Measurements from ENCODE around the gene HCRTR1. TPM values are rescaled to one million over a fixed set of nuclear protein-coding genes. Genes with fewer than 3 reads are reported as not detected.

Gene HCRTR1
- total RNA-seq, 1 experiment from 2014 or later: not detected

- no peak for DNase-seq (ENCODE audit: low read depth)
Observed at GRCh38 chr1:31648641-31649357, 31.3 kb downstream of the HCRTR1 start.

GRCh38 chr1:31650161-31651088 lies 32.9 kb downstream of the HCRTR1 start:
- DNase-seq (ENCODE audit: low read depth): no peak

- no peak for DNase-seq (ENCODE audit: low read depth)
Observed at GRCh38 chr1:31651089-31651420, 33.6 kb downstream of the HCRTR1 start.

GRCh38 chr1:31651766-31652165 lies 34.3 kb downstream of the HCRTR1 start:
- DNase-seq (ENCODE audit: low read depth): no peak

GRCh38 chr1:31652891-31653499 lies 35.5 kb downstream of the HCRTR1 start:
- DNase-seq (ENCODE audit: low read depth): no peak

- DNase-seq (ENCODE audit: low read depth): no peak
Observed at GRCh38 chr1:31653717-31654473, 36.4 kb downstream of the HCRTR1 start.

GRCh38 chr1:31654474-31654776 lies 36.9 kb downstream of the HCRTR1 start:
- no peak for DNase-seq (ENCODE audit: low read depth)

GRCh38 chr1:31655104-31655503 lies 37.6 kb downstream of the HCRTR1 start:
- DNase-seq (ENCODE audit: low read depth): no peak

- no peak for DNase-seq (ENCODE audit: low read depth)
Observed at GRCh38 chr1:31655756-31656155, 38.3 kb downstream of the HCRTR1 start.

- no peak for DNase-seq (ENCODE audit: low read depth)
Observed at GRCh38 chr1:31657020-31657804, 39.7 kb downstream of the HCRTR1 start.

GRCh38 chr1:31657972-31658510 lies 40.6 kb downstream of the HCRTR1 start:
- no peak for DNase-seq (ENCODE audit: low read depth)

- DNase-seq (ENCODE audit: low read depth): peak; percentile 69
Observed at GRCh38 chr1:31658721-31659120, 41.2 kb downstream of the HCRTR1 start.

- DNase-seq (ENCODE audit: low read depth): no peak
Observed at GRCh38 chr1:31659889-31660288, 42.4 kb downstream of the HCRTR1 start.

- no peak for DNase-seq (ENCODE audit: low read depth)
Observed at GRCh38 chr1:31660871-31661455, 43.5 kb downstream of the HCRTR1 start.

GRCh38 chr1:31661856-31662255 lies 44.4 kb downstream of the HCRTR1 start:
- DNase-seq (ENCODE audit: low read depth): no peak

GRCh38 chr1:31662463-31662862 lies 45.0 kb downstream of the HCRTR1 start:
- no peak for DNase-seq (ENCODE audit: low read depth)

- DNase-seq (ENCODE audit: low read depth): peak; percentile 47
Observed at GRCh38 chr1:31663622-31664452, 46.3 kb downstream of the HCRTR1 start.

- no peak for DNase-seq (ENCODE audit: low read depth)
Observed at GRCh38 chr1:31664528-31664927, 47.0 kb downstream of the HCRTR1 start.

- no peak for DNase-seq (ENCODE audit: low read depth)
Observed at GRCh38 chr1:31665234-31665878, 47.9 kb downstream of the HCRTR1 start.
